ENCODE data around the gene SPPL2A.

SPPL2A gene

GRCh38 chr15:50670115-50670514 lies 95.4 kb downstream of the SPPL2A start:
- DNase-seq (ENCODE audit: low spot score) = no peak
- no peak for TF ChIP-seq CTCF (IDR thresholded peaks at IDR 0.05)
- H3K27ac ChIP-seq = no peak overlapping the region
- H3K4me3 ChIP-seq = no peak overlapping the region

- TF ChIP-seq CTCF (IDR thresholded peaks at IDR 0.05) = no peak
Measured at GRCh38 chr15:50669611-50670010, 95.9 kb downstream of the SPPL2A start.

GRCh38 chr15:50665938-50666337 lies 99.6 kb downstream of the SPPL2A start:
- no peak for TF ChIP-seq CTCF (IDR thresholded peaks at IDR 0.05)
- Histone ChIP-seq H3K4me3 (no peak overlapping the region), H3K27ac (no peak overlapping the region)
- DNase-seq (ENCODE audit: low spot score) = no peak

More at GRCh38 chr15:50669611-50670010, 95.9 kb downstream of the SPPL2A start:
- no peak for DNase-seq (ENCODE audit: low spot score)
- Histone ChIP-seq H3K27ac (no peak overlapping the region), H3K4me3 (no peak overlapping the region)

- no peak overlapping the region for H3K27ac ChIP-seq
- no peak for DNase-seq (ENCODE audit: low spot score)
- H3K4me3 ChIP-seq = no peak overlapping the region
- TF ChIP-seq CTCF (IDR thresholded peaks at IDR 0.05) = no peak
Measured at GRCh38 chr15:50655555-50655954, 110.0 kb downstream of the SPPL2A start.

GRCh38 chr15:50653156-50653743 lies 112.3 kb downstream of the SPPL2A start:
- no peak overlapping the region for H3K27ac ChIP-seq
- TF ChIP-seq CTCF (IDR thresholded peaks at IDR 0.05) = no peak
- no peak for DNase-seq (ENCODE audit: low spot score)
- H3K4me3 ChIP-seq = no peak overlapping the region

GRCh38 chr15:50652671-50653070 lies 112.8 kb downstream of the SPPL2A start:
- H3K27ac ChIP-seq = no peak overlapping the region
- TF ChIP-seq CTCF (IDR thresholded peaks at IDR 0.05) = no peak

More at GRCh38 chr15:50652671-50653070, 112.8 kb downstream of the SPPL2A start:
- no peak for DNase-seq (ENCODE audit: low spot score)
- H3K4me3 ChIP-seq = no peak overlapping the region

Data from coronary artery (tissue), 2 donors.